HG02943 (cell line): Measurements from ENCODE around the gene ATP1A3.

Source experiments
- ATAC-seq: cut with Tn5 transposase; IDR thresholded peaks from one replicate; pipeline ENCODE4 v1.9.1; 2021; ENCODE audit warnings: mild to moderate bottlenecking, low read depth, moderate library complexity; ENCODE audit not compliant: unreplicated experiment

Gene ATP1A3

DNA sequence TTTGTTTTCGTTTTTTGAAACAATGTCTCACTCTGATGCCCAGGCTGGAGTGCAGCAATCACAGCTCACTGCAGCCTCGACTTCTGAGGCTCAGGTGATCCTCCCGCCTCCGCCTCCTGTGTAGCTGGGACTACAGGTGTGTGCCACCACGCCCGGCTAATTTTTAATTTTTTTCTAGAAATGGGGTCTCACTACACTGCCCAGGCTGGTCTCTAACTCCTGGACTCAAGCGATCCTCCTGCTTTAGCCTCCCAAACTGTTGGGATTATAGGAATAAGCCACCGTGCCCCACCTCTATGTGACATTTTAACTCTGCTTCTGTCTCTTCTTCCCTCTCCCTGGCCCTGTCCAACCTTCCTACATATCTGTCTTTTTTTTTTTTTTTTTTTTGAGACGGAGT lies 5.1 kb downstream of the ATP1A3 start:
- no peak for ATAC-seq

- no peak for ATAC-seq
Measured at GRCh38 chr19:41987141-41987860, 6.7 kb downstream of the ATP1A3 start.

DNA sequence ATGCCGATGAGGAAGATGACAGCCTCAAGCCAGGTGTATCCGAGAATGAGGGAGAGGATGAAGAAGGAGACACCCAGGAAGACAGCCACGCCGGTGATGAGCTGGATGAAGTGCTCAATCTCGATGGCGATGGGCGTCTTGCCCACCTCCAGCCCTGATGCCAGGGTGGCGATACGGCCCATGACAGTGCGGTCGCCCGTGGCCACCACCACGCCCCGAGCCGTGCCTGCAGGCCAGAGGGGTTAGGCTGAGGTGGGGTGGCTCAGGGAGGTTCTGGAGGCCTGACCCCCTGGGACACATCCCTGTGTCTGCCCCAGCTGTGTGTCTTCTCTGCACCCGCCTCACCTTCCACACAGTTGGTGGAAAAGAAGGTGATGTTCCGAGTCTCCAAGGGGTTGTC lies 9.1 kb downstream of the ATP1A3 start:
- ATAC-seq = no peak

GRCh38 chr19:41981724-41982123 lies 12.3 kb downstream of the ATP1A3 start:
- ATAC-seq = no peak

DNA sequence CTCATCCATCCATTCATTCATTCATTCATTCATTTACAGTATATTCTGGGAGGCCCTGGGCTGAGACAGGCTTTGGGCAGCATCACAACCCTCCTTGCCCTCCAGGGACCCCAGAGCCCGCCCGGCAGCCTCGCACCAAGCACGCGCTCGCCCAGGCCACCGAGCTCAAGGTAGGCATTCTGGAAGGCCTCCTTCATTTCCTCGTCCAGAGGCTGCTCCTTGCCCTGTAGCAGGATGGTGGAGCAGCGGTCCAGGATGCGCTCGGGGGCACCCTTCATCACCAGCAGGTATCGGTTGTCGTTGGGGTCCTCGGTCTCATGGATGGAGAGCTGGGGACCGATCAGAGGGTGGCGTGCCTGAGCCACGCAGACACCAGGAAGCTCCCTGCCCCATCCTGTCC lies 15.6 kb downstream of the ATP1A3 start:
- no peak for ATAC-seq

DNA sequence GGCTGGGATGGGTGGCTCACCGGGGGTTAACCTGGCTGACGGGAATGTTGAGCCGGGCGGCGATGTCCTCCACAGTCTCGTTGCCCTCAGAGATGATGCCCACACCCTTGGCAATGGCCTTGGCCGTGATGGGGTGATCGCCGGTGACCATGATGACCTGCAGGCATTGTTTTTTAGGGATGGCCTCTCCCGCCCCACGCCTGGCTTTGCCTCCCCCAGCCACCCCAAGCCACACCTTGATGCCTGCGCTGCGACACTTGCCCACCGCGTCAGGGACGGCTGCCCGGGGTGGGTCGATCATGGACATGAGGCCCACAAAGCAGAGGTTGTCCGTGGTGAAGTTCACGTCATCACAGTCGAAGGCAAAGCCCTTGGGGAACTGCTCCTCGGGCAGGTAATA lies 16.1 kb downstream of the ATP1A3 start:
- no peak for ATAC-seq

- ATAC-seq = no peak
Measured at GRCh38 chr19:41974652-41975051, 19.4 kb downstream of the ATP1A3 start.

GRCh38 chr19:41971363-41971762 lies 22.7 kb downstream of the ATP1A3 start:
- no peak for ATAC-seq

- no peak for ATAC-seq
Measured at GRCh38 chr19:41969772-41970458, 24.1 kb downstream of the ATP1A3 start.

- no peak for ATAC-seq
Measured at GRCh38 chr19:41968751-41969595, 25.1 kb downstream of the ATP1A3 start.

GRCh38 chr19:41967054-41967783 lies 26.8 kb downstream of the ATP1A3 start:
- no peak for ATAC-seq

GRCh38 chr19:41965106-41965505 lies 28.9 kb downstream of the ATP1A3 start:
- no peak for ATAC-seq

DNA sequence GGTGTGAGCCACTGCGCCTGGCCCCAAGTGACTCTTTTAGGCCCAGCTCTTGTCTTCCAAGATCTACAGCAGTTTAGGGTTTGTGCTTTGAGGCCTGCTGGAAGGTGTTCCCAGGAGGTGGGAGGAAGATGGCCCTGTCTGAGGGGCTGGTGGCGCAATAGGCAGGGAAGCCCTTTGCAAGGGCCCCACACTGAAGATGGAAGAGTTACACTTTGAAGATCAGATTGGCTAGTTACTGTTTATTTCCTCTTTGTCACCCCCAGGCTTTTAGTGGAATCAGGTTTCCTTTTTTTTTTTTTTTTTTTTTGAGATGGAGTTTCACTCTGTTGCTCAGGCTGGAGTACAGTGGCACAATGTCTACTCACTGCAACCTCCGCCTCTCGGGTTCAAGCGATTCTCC lies 33.1 kb downstream of the ATP1A3 start:
- ATAC-seq = no peak

- ATAC-seq = peak; percentile 86
Measured at GRCh38 chr19:41959056-41960053, 34.7 kb downstream of the ATP1A3 start, which contains the start of gene RABAC1. Gene RABAC1 (minus strand): TSS chr19:41959321. CDS start chr19:41959292, 29 bp downstream.

- ATAC-seq = no peak
Measured at GRCh38 chr19:41958367-41959055, 35.5 kb downstream of the ATP1A3 start.

DNA sequence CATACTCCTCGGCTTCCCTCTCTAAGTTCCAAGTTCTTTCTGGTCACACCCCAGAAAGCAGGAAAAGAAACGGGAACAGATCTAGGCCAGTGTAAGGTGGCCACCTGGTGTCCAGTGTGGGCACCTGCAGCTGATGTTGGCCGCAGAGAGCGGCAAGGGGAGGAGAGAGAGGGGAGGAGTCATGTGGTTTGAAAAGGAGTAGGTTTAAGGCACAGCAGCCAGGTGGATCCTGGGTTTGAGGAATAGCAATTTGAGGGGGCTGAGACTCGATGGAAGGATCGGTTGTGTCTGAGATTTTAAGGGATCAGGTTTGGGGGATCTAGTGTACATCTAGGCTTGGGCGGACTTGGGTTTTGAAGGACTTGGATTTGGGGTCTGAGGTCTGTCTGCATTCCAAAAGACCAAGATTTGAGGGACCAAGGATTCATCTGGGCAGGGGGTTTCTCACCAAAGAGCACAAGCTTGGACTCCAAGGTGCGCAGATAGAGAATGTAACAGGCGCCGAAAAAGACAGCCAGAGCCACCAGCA lies 36.1 kb downstream of the ATP1A3 start:
- no peak for ATAC-seq

DNA sequence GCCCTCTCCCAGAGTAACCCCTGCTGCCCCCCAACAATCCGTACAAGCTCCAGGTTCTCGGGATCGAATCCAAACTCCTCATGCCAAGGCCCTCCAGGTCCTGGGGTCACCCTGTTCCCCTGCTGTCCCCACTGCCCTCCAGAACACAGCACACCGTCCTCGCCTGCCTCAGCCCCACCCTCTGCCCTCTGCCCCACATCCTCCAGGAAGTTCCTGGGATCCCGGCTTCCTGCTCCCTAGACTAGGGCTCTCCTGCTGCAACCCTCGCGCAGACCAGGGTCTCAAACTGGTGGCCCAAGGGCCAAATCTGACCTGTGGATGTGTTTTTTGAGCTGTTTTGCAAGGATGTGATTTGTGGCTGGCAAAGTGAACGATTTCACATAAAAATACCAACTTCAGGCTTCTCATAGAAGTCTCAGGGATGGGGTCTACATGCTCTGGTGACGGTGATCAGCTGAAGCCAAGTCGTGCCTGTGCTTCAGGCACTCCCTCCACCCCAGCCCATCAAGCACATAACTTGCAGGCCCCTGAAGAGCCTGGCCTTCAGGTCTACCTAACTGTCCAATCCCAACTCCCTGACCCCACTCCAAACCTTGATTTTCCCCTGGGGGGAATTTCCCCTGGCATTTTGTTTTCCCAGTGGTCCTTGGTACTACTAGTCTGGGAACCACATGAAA lies 36.7 kb downstream of the ATP1A3 start:
- ATAC-seq = no peak

- no peak for ATAC-seq
Measured at GRCh38 chr19:41956621-41957020, 37.4 kb downstream of the ATP1A3 start.
